ENCODE results near the gene ZNF668.

- TF ChIP-seq YY1 (IDR thresholded peaks at IDR 0.05; ENCODE audit: insufficient read depth, insufficient read length) (no peak), ZNF274 (IDR thresholded peaks at IDR 0.05; ENCODE audit: low read depth, low read length) (no peak)
Measured at GRCh38 chr16:31108035-31108793, 34.2 kb upstream of the ZNF668 start, which contains the start of gene BCKDK.
